Measurements from ENCODE around the gene CXCL10.

DNA sequence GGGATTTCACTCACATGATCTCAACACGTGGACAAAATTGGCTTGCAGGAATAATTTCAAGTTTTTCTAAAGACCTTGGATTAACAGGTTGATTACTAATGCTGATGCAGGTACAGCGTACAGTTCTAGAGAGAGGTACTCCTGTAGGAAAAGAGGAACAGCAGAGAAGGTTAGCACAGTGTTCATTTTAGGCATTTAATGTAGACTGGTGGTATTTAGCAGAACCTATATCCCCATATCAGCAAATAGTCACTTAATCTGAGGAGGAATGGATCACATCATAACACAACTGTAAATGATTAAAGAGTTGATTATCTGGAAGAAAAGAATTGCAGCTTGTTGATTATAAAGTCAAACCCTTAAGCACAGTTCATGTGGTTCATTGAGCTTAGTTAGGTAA, 620 bp downstream of the CXCL10 start:
- no peak for TF ChIP-seq MXI1 (IDR thresholded peaks at IDR 0.05; ENCODE audit: low read depth, low read length)
- TF ChIP-seq, protein P1, sequence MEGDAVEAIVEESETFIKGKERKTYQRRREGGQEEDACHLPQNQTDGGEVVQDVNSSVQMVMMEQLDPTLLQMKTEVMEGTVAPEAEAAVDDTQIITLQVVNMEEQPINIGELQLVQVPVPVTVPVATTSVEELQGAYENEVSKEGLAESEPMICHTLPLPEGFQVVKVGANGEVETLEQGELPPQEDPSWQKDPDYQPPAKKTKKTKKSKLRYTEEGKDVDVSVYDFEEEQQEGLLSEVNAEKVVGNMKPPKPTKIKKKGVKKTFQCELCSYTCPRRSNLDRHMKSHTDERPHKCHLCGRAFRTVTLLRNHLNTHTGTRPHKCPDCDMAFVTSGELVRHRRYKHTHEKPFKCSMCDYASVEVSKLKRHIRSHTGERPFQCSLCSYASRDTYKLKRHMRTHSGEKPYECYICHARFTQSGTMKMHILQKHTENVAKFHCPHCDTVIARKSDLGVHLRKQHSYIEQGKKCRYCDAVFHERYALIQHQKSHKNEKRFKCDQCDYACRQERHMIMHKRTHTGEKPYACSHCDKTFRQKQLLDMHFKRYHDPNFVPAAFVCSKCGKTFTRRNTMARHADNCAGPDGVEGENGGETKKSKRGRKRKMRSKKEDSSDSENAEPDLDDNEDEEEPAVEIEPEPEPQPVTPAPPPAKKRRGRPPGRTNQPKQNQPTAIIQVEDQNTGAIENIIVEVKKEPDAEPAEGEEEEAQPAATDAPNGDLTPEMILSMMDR (IDR thresholded peaks at IDR 0.05 in 2 of 3, conservative IDR thresholded peaks at IDR 0.05 in 1 of 3; ENCODE audit: control insufficient read depth in 2 of 3, extremely low read depth in 1 of 3, insufficient read depth in 1 of 3, low read depth in 3 of 3, low read length in 3 of 3) = no peak
- TF ChIP-seq SREBF2 (IDR thresholded peaks at IDR 0.05; ENCODE audit: low read length) = no peak
- TF ChIP-seq, protein P2, sequence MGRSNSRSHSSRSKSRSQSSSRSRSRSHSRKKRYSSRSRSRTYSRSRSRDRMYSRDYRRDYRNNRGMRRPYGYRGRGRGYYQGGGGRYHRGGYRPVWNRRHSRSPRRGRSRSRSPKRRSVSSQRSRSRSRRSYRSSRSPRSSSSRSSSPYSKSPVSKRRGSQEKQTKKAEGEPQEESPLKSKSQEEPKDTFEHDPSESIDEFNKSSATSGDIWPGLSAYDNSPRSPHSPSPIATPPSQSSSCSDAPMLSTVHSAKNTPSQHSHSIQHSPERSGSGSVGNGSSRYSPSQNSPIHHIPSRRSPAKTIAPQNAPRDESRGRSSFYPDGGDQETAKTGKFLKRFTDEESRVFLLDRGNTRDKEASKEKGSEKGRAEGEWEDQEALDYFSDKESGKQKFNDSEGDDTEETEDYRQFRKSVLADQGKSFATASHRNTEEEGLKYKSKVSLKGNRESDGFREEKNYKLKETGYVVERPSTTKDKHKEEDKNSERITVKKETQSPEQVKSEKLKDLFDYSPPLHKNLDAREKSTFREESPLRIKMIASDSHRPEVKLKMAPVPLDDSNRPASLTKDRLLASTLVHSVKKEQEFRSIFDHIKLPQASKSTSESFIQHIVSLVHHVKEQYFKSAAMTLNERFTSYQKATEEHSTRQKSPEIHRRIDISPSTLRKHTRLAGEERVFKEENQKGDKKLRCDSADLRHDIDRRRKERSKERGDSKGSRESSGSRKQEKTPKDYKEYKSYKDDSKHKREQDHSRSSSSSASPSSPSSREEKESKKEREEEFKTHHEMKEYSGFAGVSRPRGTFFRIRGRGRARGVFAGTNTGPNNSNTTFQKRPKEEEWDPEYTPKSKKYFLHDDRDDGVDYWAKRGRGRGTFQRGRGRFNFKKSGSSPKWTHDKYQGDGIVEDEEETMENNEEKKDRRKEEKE (IDR thresholded peaks at IDR 0.05) = no peak
- no peak for TF ChIP-seq TCF3 (IDR thresholded peaks at IDR 0.05; ENCODE audit: borderline replicate concordance, insufficient read depth, low read depth, low read length)
- no peak for TF ChIP-seq EZH2 (IDR thresholded peaks at IDR 0.05; ENCODE audit: borderline replicate concordance, control insufficient read depth, low read depth, low read length)
- no peak for TF ChIP-seq GABPA (IDR thresholded peaks at IDR 0.05; ENCODE audit: low read depth)
- no peak for TF ChIP-seq TBL1XR1 (IDR thresholded peaks at IDR 0.05; ENCODE audit: low read depth, low read length)
- no peak for TF ChIP-seq EED (IDR thresholded peaks at IDR 0.05; ENCODE audit: low read depth)
- TF ChIP-seq NFYA (IDR thresholded peaks at IDR 0.05; ENCODE audit: borderline replicate concordance, low read depth, low read length) = no peak
- TF ChIP-seq POLR2AphosphoS2 (IDR thresholded peaks at IDR 0.05; ENCODE audit: low read depth, low read length) = no peak
- TF ChIP-seq BRCA1 (IDR thresholded peaks at IDR 0.05; ENCODE audit: low read depth, low read length) = no peak
- TF ChIP-seq, protein P3, sequence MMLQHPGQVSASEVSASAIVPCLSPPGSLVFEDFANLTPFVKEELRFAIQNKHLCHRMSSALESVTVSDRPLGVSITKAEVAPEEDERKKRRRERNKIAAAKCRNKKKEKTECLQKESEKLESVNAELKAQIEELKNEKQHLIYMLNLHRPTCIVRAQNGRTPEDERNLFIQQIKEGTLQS (IDR thresholded peaks at IDR 0.05; ENCODE audit: borderline replicate concordance, extremely low read depth, low read depth, low read length) = no peak

Data from GM12878 (cell line).